SJSA1 (cell line): ENCODE measurements around the gene PDE11A. TPM values are rescaled to one million over a fixed set of nuclear protein-coding genes. Genes with fewer than 3 reads are reported as not detected.

Experiments used
- DNase-seq, 2 experiments: peaks; one replicate each; pipeline ENCODE4 v3.0.0-alpha.2; 2015 to 2020; ENCODE audit warnings: low spot score in 2 of 2, low read depth in 1 of 2
- H3K27ac ChIP-seq: fragments of 250-450 bp; sonication (Bioruptor Pico); 2 replicates; pipeline ENCODE4 v1.5.1; 2020; ENCODE audit warnings: mild to moderate bottlenecking, moderate library complexity
- H3K27me3 ChIP-seq: fragments of 250-450 bp; sonication (Bioruptor Pico); replicated peaks from 2 replicates; pipeline ENCODE4 v1.5.1; 2020; ENCODE audit warnings: mild to moderate bottlenecking, moderate library complexity
- H3K36me3 ChIP-seq: fragments of 250-450 bp; sonication (Bioruptor Pico); 2 replicates; pipeline ENCODE4 v1.5.1; 2020; ENCODE audit warnings: mild to moderate bottlenecking
- H3K4me1 ChIP-seq: fragments of 250-450 bp; sonication (Bioruptor Pico); replicated peaks from 2 replicates; pipeline ENCODE4 v1.6.1; 2021; ENCODE audit warnings: mild to moderate bottlenecking
- H3K4me3 ChIP-seq: fragments of 250-450 bp; sonication (Bioruptor Pico); 2 replicates; pipeline ENCODE4 v1.5.1; 2020; ENCODE audit warnings: mild to moderate bottlenecking
- H3K9me3 ChIP-seq: fragments of 250-450 bp; sonication (Bioruptor Pico); replicated peaks from 2 replicates; pipeline ENCODE4 v1.5.1; 2020; ENCODE audit warnings: mild to moderate bottlenecking
- total RNA-seq: library from RNA; depleted of rRNA; stranded (reverse); fragments of >200 nt; shearing (Covaris generic); gene quantifications from 2 replicates; pipeline ENCODE4 v1.2.3, GENCODE V29; 2014

The PDE11A gene
- total RNA-seq, 1 experiment from 2014 or later = 0.42 TPM

DNA sequence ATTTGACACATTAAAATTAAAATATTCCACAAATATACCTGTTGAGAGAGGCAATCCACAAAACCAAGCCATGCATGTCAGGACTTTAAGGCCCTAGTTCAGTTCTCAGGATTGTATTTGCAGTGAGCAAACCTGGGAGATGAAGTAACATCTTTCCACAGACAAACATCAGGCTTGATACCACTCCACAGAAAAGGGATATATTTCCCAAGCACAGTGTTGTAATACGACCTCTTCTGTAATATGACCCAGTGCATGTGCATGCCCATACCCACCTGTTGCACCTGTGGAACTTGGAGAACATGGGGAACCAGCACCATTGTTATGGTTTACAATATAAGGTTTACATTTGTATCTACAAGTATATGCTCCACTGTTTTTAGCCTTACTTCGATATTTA lies 184.0 kb downstream of the PDE11A start:
- no peaks in the 10 kb centered on the region for H3K36me3 ChIP-seq
- H3K27ac ChIP-seq = no peak overlapping the region
- H3K4me1 ChIP-seq = no peaks in the 10 kb centered on the region
- DNase-seq = no peak
- no peak overlapping the region for H3K4me3 ChIP-seq
- no peaks in the 10 kb centered on the region for H3K9me3 ChIP-seq
- H3K27me3 ChIP-seq = no peaks in the 10 kb centered on the region

DNA sequence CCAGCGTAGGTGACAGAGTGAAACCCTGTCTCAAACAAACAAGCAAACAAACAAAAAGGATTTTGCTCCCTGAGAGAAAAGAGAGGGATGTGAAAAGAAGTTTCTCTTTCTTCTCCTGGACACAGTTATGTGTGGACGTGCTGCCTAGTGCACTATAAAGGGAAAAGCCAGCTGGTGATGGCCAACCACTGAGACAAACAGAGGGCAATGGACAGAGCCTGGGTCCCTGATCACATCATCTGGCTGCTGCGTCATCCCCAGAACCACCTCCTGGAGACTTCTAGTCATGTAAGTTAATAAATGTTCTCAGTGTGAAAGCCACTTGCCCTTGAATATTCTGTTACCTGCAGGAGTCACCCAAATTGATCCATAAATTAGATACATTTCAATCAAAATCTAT lies 184.9 kb downstream of the PDE11A start:
- H3K4me3 ChIP-seq = no peak overlapping the region
- no peaks in the 10 kb centered on the region for H3K27me3 ChIP-seq
- no peaks in the 10 kb centered on the region for H3K9me3 ChIP-seq
- H3K4me1 ChIP-seq = no peaks in the 10 kb centered on the region
- no peaks in the 10 kb centered on the region for H3K36me3 ChIP-seq
- DNase-seq = no peak
- H3K27ac ChIP-seq = no peak overlapping the region

GRCh38 chr2:177886824-177887223 lies 185.8 kb downstream of the PDE11A start:
- H3K4me1 ChIP-seq = no peaks in the 10 kb centered on the region
- H3K36me3 ChIP-seq = no peaks in the 10 kb centered on the region
- H3K4me3 ChIP-seq = no peak overlapping the region
- no peak for DNase-seq
- no peaks in the 10 kb centered on the region for H3K27me3 ChIP-seq
- H3K27ac ChIP-seq = no peak overlapping the region
- H3K9me3 ChIP-seq = no peaks in the 10 kb centered on the region

GRCh38 chr2:177885828-177886466 lies 186.6 kb downstream of the PDE11A start:
- Histone ChIP-seq H3K4me3 (no peak overlapping the region), H3K36me3 (no peaks in the 10 kb centered on the region), H3K27me3 (no peaks in the 10 kb centered on the region), H3K27ac (no peak overlapping the region), H3K4me1 (no peaks in the 10 kb centered on the region), H3K9me3 (no peaks in the 10 kb centered on the region)
- no peak for DNase-seq

DNA sequence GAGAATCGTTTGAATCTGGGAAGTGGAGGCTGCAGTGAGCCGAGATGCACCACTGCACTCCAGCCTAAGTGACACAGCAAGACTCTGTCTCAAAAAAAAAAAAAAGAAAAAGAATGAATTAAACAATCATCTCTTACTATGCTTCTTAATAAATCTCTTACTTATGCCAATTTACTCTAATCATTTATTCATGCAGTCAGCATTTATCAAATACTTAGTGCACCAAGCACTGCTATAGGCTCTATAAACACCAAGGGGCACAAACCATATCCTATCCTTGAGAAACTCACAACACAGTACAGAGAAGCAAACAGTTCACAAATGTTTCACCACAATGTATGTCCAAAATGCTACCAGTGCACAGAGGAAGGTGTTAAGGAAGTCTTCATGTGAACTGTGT lies 189.4 kb downstream of the PDE11A start:
- H3K4me3 ChIP-seq = no peak overlapping the region
- H3K4me1 ChIP-seq = no peaks in the 10 kb centered on the region
- H3K27ac ChIP-seq = no peak overlapping the region
- DNase-seq = no peak
- no peaks in the 10 kb centered on the region for H3K27me3 ChIP-seq
- no peaks in the 10 kb centered on the region for H3K9me3 ChIP-seq
- no peaks in the 10 kb centered on the region for H3K36me3 ChIP-seq

- no peak overlapping the region for H3K27ac ChIP-seq
- no peak for DNase-seq
- H3K27me3 ChIP-seq = no peaks in the 10 kb centered on the region
- no peak overlapping the region for H3K4me3 ChIP-seq
- H3K9me3 ChIP-seq = no peaks in the 10 kb centered on the region
- no peaks in the 10 kb centered on the region for H3K36me3 ChIP-seq
- no peaks in the 10 kb centered on the region for H3K4me1 ChIP-seq
Observed at GRCh38 chr2:177882501-177882900, 190.1 kb downstream of the PDE11A start.

DNA sequence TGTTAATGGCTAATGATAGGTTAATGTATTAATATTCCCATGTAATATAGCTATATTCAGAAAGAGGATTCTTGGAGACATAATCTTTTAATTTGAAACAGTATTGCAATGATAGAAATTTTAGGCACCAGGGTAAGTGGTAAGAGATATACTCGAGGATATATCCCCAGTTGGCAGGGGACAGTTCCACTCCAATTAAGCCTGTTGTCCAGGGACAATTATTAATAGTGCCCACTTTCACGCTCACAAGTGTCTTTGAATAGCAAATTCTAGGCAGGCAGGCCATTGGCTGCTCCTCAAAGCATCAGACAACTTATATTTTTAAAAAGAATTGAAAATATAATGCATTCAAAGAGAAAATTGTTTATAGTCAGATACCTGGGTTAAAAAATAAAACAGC lies 190.7 kb downstream of the PDE11A start:
- H3K4me1 ChIP-seq = no peaks in the 10 kb centered on the region
- H3K4me3 ChIP-seq = no peak overlapping the region
- no peaks in the 10 kb centered on the region for H3K9me3 ChIP-seq
- H3K27ac ChIP-seq = no peak overlapping the region
- H3K36me3 ChIP-seq = no peaks in the 10 kb centered on the region
- DNase-seq = no peak
- H3K27me3 ChIP-seq = no peaks in the 10 kb centered on the region

DNA sequence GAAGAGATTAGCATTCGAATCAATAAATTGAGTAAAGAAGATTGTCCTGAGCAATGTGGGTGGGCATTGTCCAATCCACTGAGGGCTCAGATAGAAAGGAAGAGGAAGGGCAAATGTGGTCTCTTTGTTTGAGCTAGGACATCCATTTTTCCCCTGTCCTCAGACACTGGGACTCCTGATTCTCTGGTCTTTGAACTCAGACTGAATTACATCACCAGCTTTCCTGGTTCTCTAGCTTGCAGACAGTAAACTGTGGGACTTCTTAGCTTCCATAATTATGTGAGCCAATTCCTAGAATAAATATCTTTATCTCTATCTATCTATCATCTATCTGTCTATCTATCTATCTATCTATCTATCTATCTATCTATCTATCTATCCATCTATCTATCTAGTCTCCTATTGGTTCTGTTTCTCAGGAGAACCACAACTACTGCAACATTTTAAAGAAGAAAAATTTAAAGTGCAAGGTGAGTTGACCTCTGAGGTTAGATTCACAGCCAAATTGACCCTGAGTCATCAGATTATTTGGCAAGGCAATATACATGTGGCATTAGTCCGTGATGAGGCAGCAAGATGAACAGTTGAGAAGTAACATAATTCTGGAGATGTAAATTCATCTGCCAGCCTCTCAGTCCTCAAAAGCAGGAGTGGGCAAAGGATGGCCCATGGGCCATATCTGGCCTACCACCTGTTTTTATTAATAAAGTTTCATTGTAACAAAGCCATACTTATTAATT lies 191.4 kb downstream of the PDE11A start:
- Histone ChIP-seq H3K27ac (no peak overlapping the region), H3K27me3 (no peaks in the 10 kb centered on the region), H3K4me1 (no peaks in the 10 kb centered on the region), H3K4me3 (no peak overlapping the region), H3K9me3 (no peaks in the 10 kb centered on the region), H3K36me3 (no peaks in the 10 kb centered on the region)
- DNase-seq = no peak

- Histone ChIP-seq H3K36me3 (no peaks in the 10 kb centered on the region), H3K4me3 (no peak overlapping the region), H3K27me3 (no peaks in the 10 kb centered on the region), H3K27ac (no peak overlapping the region), H3K4me1 (no peaks in the 10 kb centered on the region), H3K9me3 (no peaks in the 10 kb centered on the region)
- DNase-seq = no peak
Observed at GRCh38 chr2:177880285-177880684, 192.3 kb downstream of the PDE11A start.

DNA sequence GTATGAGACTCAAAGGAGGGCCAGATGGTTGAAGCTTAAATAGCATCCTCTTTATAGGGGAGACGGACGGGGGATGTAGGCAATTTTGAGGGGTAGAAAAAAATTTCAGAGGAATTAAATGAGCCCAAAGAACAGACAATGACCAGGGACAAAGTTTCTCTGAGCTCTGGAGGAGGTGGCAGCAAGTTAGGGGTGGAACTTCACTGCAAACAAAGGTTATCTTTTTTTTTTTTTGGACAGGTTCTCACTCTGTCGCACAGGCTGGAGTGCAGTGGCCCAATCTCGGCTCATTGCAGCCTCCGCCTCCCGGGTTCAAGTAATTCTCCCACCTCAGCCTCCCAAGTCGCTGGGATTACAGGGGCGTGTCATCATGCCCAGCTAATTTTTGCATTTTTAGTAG lies 195.6 kb downstream of the PDE11A start:
- H3K4me3 ChIP-seq = no peak overlapping the region
- no peaks in the 10 kb centered on the region for H3K4me1 ChIP-seq
- no peaks in the 10 kb centered on the region for H3K9me3 ChIP-seq
- H3K27ac ChIP-seq = no peak overlapping the region
- no peak for DNase-seq
- no peaks in the 10 kb centered on the region for H3K27me3 ChIP-seq
- no peaks in the 10 kb centered on the region for H3K36me3 ChIP-seq

GRCh38 chr2:177874686-177875085 lies 197.9 kb downstream of the PDE11A start:
- Histone ChIP-seq H3K36me3 (no peaks in the 10 kb centered on the region), H3K27me3 (no peaks in the 10 kb centered on the region), H3K4me1 (no peaks in the 10 kb centered on the region), H3K4me3 (no peak overlapping the region), H3K9me3 (no peaks in the 10 kb centered on the region), H3K27ac (no peak overlapping the region)
- DNase-seq = no peak

DNA sequence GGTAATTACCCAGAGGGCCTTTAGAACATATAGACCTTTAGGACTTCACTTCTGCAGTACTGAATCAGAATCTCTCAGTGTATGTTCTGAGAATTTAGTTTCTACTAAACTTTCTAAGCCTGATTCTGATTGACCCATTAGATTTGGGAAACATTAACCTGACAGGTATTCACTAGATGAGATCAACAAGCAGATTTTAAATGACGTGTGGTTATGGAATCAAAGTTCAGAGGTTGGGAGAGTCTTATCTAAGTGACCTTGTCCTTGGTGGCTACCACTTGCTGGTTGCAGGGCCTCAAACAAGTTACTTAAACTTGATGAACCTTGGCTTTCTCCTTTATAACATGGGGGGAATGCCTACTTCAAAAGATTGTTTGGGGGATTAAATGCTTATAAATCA lies 198.7 kb downstream of the PDE11A start:
- no peak for DNase-seq
- Histone ChIP-seq H3K4me3 (no peak overlapping the region), H3K27me3 (no peaks in the 10 kb centered on the region), H3K36me3 (no peaks in the 10 kb centered on the region), H3K9me3 (no peaks in the 10 kb centered on the region), H3K4me1 (no peaks in the 10 kb centered on the region), H3K27ac (no peak overlapping the region)

GRCh38 chr2:177872286-177872685 lies 200.3 kb downstream of the PDE11A start:
- no peaks in the 10 kb centered on the region for H3K9me3 ChIP-seq
- no peak for DNase-seq
- H3K27me3 ChIP-seq = no peaks in the 10 kb centered on the region
- H3K4me1 ChIP-seq = no peaks in the 10 kb centered on the region
- H3K27ac ChIP-seq = no peak overlapping the region
- H3K36me3 ChIP-seq = no peaks in the 10 kb centered on the region
- no peak overlapping the region for H3K4me3 ChIP-seq

DNA sequence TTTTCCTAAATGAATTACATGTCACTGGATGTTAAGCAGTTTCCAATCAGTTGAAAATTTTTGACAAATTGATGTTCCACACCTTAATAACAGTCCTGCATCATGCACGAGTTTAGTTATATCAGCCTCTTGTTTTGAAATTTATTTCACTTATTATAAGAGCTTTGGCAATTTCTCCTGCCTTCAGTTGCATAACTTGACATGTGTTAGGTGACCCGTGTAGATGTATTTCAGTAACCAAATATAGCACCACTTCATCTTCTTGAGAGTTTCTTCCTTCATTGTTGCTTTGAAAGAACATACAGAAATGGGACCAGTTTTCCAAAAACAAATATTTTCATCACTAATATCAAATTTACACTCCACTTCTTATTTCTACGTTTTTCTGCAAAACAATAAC lies 202.7 kb downstream of the PDE11A start:
- DNase-seq = no peak
- no peaks in the 10 kb centered on the region for H3K36me3 ChIP-seq
- H3K27me3 ChIP-seq = no peaks in the 10 kb centered on the region
- H3K4me1 ChIP-seq = no peaks in the 10 kb centered on the region
- H3K27ac ChIP-seq = no peak overlapping the region
- no peaks in the 10 kb centered on the region for H3K9me3 ChIP-seq
- no peak overlapping the region for H3K4me3 ChIP-seq

GRCh38 chr2:177869209-177869608 lies 203.4 kb downstream of the PDE11A start:
- Histone ChIP-seq H3K4me3 (no peak overlapping the region), H3K27ac (no peak overlapping the region), H3K27me3 (no peaks in the 10 kb centered on the region), H3K4me1 (no peaks in the 10 kb centered on the region), H3K36me3 (no peaks in the 10 kb centered on the region), H3K9me3 (no peaks in the 10 kb centered on the region)
- DNase-seq = no peak
